ENCODE results near the gene CD2AP. TPM values are rescaled to one million over a fixed set of nuclear protein-coding genes. Genes with fewer than 3 reads are reported as not detected.

The CD2AP gene
- total RNA-seq, 1 donor from 2014 or later = 68.8 TPM

- Histone ChIP-seq H3K36me3 (ENCODE audit: insufficient read depth, low read length) (no peaks in the 10 kb centered on the region), H4K20me1 (ENCODE audit: insufficient read depth, low read length) (peaks cover 49% of the 10 kb centered on the region), H3K4me2 (ENCODE audit: low read length) (no peak overlapping the region), H3K27ac (ENCODE audit: low read depth, low read length) (no peak overlapping the region), H3K9ac (ENCODE audit: low read length) (no peak overlapping the region), H3K9me3 (ENCODE audit: insufficient read depth, low read depth, low read length) (no peaks in the 10 kb centered on the region), H3K4me1 (ENCODE audit: insufficient read depth, low read length) (peaks cover 26% of the 10 kb centered on the region), H2AFZ (ENCODE audit: low read depth, low read length) (no peak overlapping the region), H3K79me2 (ENCODE audit: insufficient read depth, low read length) (peaks cover 89% of the 10 kb centered on the region), H3K4me3 (ENCODE audit: insufficient read depth, low read depth, low read length) (no peak overlapping the region), H3K27me3 (ENCODE audit: insufficient read depth, low read length) (no peaks in the 10 kb centered on the region)
- FAIRE-seq (no peak), DNase-seq (ENCODE audit: low read depth) (no peak)
- Mint-ChIP-seq H3K4me1 (ENCODE audit: low read depth, unreplicated experiment) (peaks cover 42% of the 10 kb centered on the region), H3K27ac (ENCODE audit: unreplicated experiment) (peak overlapping the region; percentile 28), H3K36me3 (ENCODE audit: low read depth, unreplicated experiment) (no peaks in the 10 kb centered on the region), H3K9me3 (ENCODE audit: unreplicated experiment) (no peaks in the 10 kb centered on the region), H3K4me3 (ENCODE audit: unreplicated experiment) (no peak overlapping the region), H3K27me3 (ENCODE audit: low read depth, unreplicated experiment) (no peaks in the 10 kb centered on the region)
- no peak for TF ChIP-seq CTCF (IDR thresholded peaks at IDR 0.05; ENCODE audit: insufficient read depth, low read depth, low read length)
- no peak for TF ChIP-seq EZH2 (IDR thresholded peaks at IDR 0.05; ENCODE audit: insufficient read depth, low read length)
Observed at GRCh38 chr6:47485491-47486135, 8.0 kb downstream of the CD2AP start.

- no peaks in the 10 kb centered on the region for H3K27me3 Mint-ChIP-seq (ENCODE audit: low read depth, unreplicated experiment)
- H3K4me3 Mint-ChIP-seq (ENCODE audit: unreplicated experiment) = no peak overlapping the region
- Histone ChIP-seq H3K9me3 (ENCODE audit: insufficient read depth, low read depth, low read length) (no peaks in the 10 kb centered on the region), H4K20me1 (ENCODE audit: insufficient read depth, low read length) (peaks cover 55% of the 10 kb centered on the region), H3K9ac (ENCODE audit: low read length) (no peak overlapping the region), H3K36me3 (ENCODE audit: insufficient read depth, low read length) (no peaks in the 10 kb centered on the region), H3K27me3 (ENCODE audit: insufficient read depth, low read length) (no peaks in the 10 kb centered on the region), H3K4me2 (ENCODE audit: low read length) (no peak overlapping the region), H3K79me2 (ENCODE audit: insufficient read depth, low read length) (peaks cover 98% of the 10 kb centered on the region), H3K4me1 (ENCODE audit: insufficient read depth, low read length) (peaks cover 8% of the 10 kb centered on the region), H2AFZ (ENCODE audit: low read depth, low read length) (no peak overlapping the region), H3K4me3 (ENCODE audit: insufficient read depth, low read depth, low read length) (no peak overlapping the region), H3K27ac (ENCODE audit: low read depth, low read length) (no peak overlapping the region)
- no peak overlapping the region for H3K27ac Mint-ChIP-seq (ENCODE audit: unreplicated experiment)
- H3K36me3 Mint-ChIP-seq (ENCODE audit: low read depth, unreplicated experiment) = no peaks in the 10 kb centered on the region
- TF ChIP-seq EZH2 (IDR thresholded peaks at IDR 0.05; ENCODE audit: insufficient read depth, low read length) = no peak
- no peak for TF ChIP-seq CTCF (IDR thresholded peaks at IDR 0.05; ENCODE audit: insufficient read depth, low read depth, low read length)
- H3K9me3 Mint-ChIP-seq (ENCODE audit: unreplicated experiment) = peaks cover 3% of the 10 kb centered on the region
- no peak for FAIRE-seq
- H3K4me1 Mint-ChIP-seq (ENCODE audit: low read depth, unreplicated experiment) = peaks cover 31% of the 10 kb centered on the region
- DNase-seq (ENCODE audit: low read depth) = no peak
Observed at GRCh38 chr6:47489995-47490394, 12.4 kb downstream of the CD2AP start.

GRCh38 chr6:47490676-47491075 is 13.1 kb downstream of the CD2AP start:
- peaks cover 33% of the 10 kb centered on the region for H3K4me1 Mint-ChIP-seq (ENCODE audit: low read depth, unreplicated experiment)
- Histone ChIP-seq H4K20me1 (ENCODE audit: insufficient read depth, low read length) (peaks cover 57% of the 10 kb centered on the region), H3K4me1 (ENCODE audit: insufficient read depth, low read length) (peaks cover 2% of the 10 kb centered on the region), H3K36me3 (ENCODE audit: insufficient read depth, low read length) (no peaks in the 10 kb centered on the region), H3K9me3 (ENCODE audit: insufficient read depth, low read depth, low read length) (no peaks in the 10 kb centered on the region), H3K4me2 (ENCODE audit: low read length) (no peak overlapping the region), H3K27ac (ENCODE audit: low read depth, low read length) (no peak overlapping the region), H3K9ac (ENCODE audit: low read length) (no peak overlapping the region), H3K27me3 (ENCODE audit: insufficient read depth, low read length) (no peaks in the 10 kb centered on the region), H3K4me3 (ENCODE audit: insufficient read depth, low read depth, low read length) (no peak overlapping the region), H2AFZ (ENCODE audit: low read depth, low read length) (no peak overlapping the region), H3K79me2 (ENCODE audit: insufficient read depth, low read length) (peaks cover 98% of the 10 kb centered on the region)
- H3K36me3 Mint-ChIP-seq (ENCODE audit: low read depth, unreplicated experiment) = peaks cover 2% of the 10 kb centered on the region
- no peak overlapping the region for H3K4me3 Mint-ChIP-seq (ENCODE audit: unreplicated experiment)
- FAIRE-seq (no peak), DNase-seq (ENCODE audit: low read depth) (no peak)
- no peak overlapping the region for H3K27ac Mint-ChIP-seq (ENCODE audit: unreplicated experiment)
- H3K9me3 Mint-ChIP-seq (ENCODE audit: unreplicated experiment) = peaks cover 3% of the 10 kb centered on the region
- no peaks in the 10 kb centered on the region for H3K27me3 Mint-ChIP-seq (ENCODE audit: low read depth, unreplicated experiment)
- TF ChIP-seq EZH2 (IDR thresholded peaks at IDR 0.05; ENCODE audit: insufficient read depth, low read length) = no peak
- no peak for TF ChIP-seq CTCF (IDR thresholded peaks at IDR 0.05; ENCODE audit: insufficient read depth, low read depth, low read length)
